ENCODE measurements around the gene EPOP. TPM values are rescaled to one million over a fixed set of nuclear protein-coding genes. Genes with fewer than 3 reads are reported as not detected.

The EPOP gene
- 2.1 TPM for total RNA-seq

DNA sequence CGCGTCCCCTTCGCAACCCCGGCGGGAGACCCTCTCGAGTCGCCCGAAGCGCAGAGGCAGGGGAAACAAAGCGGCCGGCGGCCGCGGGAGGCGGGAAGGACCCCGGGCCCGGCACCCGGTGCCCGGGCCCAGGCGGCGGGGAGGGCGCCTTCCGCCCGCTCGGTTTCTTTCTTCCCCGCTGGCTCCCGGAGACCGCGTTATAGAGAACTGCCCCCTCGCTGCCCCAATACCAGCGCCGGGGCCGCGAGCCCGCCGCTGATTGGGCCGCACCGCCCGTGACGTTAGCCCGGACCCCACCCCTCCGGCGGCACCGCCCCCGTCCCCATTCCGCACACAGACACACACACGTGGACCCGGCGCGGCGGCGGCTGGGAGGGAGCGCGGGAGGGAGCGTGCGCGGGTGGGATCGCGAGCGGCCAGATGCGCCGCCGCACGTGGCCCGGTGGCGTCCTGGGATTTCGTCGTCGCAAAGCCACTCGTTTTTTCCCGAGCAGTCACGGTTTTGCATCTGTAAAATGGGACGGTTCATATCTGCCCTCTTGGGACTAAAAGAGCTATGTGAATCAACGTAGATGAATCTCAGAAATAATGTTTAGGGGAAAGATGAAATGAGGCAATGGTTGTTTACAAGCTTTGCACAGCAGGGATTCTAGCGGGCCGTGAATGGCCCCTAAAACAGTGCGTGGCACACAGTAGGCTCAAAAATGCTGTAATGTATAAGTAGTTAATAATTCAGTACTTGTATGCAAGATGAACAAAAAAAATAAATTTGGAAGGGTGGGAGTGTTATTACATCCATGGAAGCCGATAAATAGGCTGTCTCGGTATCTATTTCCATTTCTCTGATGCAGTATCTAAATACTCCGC lies at the start of gene EPOP:
Gene EPOP, minus strand, starts transcription at position 209 of the 867 bp plus-strand sequence. CDS start 462 bp downstream, outside the sequence.
- intact Hi-C loops (cut with DNase I), result loop anchor here (5.0 kb wide), 2 partner anchors 57 to 72 kb away; partner anchors contain the start of genes CISD3 and PCGF2
- H3K9me3 ChIP-seq, result no peaks in the 10 kb centered on the region
- peaks cover 20% of the 10 kb centered on the region for H3K27me3 ChIP-seq
- peaks cover 10 to 18% of the 10 kb centered on the region in 2 donors for H3K4me1 ChIP-seq
- H3K36me3 ChIP-seq, result no peaks in the 10 kb centered on the region
- H3K4me3 ChIP-seq, result peak within 1 kb of the TSS; percentile 70
- H3K27ac ChIP-seq, result no peak within 1 kb of the TSS
- TF ChIP-seq, protein P1, sequence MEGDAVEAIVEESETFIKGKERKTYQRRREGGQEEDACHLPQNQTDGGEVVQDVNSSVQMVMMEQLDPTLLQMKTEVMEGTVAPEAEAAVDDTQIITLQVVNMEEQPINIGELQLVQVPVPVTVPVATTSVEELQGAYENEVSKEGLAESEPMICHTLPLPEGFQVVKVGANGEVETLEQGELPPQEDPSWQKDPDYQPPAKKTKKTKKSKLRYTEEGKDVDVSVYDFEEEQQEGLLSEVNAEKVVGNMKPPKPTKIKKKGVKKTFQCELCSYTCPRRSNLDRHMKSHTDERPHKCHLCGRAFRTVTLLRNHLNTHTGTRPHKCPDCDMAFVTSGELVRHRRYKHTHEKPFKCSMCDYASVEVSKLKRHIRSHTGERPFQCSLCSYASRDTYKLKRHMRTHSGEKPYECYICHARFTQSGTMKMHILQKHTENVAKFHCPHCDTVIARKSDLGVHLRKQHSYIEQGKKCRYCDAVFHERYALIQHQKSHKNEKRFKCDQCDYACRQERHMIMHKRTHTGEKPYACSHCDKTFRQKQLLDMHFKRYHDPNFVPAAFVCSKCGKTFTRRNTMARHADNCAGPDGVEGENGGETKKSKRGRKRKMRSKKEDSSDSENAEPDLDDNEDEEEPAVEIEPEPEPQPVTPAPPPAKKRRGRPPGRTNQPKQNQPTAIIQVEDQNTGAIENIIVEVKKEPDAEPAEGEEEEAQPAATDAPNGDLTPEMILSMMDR (IDR thresholded peaks at IDR 0.05), result no peak
- DNase-seq (ENCODE audit: low spot score in 2 of 2), result peak; percentile 65 to 91

DNA sequence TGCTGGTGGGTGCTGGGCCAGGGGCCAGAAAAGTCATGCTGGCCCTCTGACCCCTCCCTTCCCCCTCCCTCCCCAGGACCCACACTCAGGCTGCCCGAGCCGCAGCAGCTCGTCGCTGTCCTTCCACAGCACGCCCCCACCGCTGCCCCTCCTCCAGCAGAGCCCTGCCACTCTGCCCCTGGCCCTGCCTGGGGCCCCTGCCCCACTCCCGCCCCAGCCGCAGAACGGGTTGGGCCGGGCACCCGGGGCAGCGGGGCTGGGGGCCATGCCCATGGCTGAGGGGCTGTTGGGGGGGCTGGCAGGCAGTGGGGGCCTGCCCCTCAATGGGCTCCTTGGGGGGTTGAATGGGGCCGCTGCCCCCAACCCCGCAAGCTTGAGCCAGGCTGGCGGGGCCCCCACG lies 47.0 kb upstream of the EPOP start:
- H3K4me3 ChIP-seq, result no peak overlapping the region
- TF ChIP-seq, protein P1 (IDR thresholded peaks at IDR 0.05), result no peak
- H3K27ac ChIP-seq, result no peak overlapping the region
- no peak for DNase-seq (ENCODE audit: low spot score in 2 of 2)
- H3K36me3 ChIP-seq, result peaks cover 49 to 60% of the 10 kb centered on the region in 2 donors
- intact Hi-C loops (cut with DNase I), result no loop called here
- H3K9me3 ChIP-seq, result no peaks in the 10 kb centered on the region
- no peaks in the 10 kb centered on the region for H3K4me1 ChIP-seq
- no peaks in the 10 kb centered on the region for H3K27me3 ChIP-seq

DNA sequence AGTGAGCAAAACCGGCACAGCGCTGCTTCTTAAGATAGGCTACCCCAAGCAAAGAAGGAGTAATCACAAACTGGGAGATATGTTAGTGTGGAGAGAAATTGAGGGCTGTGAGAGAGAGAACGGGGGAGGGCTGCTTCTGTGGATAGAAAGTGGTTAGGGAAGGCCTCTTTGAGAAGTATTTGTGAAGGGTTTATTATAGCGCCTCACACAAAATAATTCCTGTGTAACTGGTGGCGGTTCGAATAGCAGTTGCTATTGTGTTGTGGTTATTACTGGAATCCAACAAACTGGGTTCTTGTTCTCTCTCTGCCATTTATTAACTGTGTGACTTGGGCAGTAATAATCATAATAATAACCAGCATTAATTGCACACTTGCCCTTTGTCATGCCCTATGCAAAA lies 46.2 kb upstream of the EPOP start:
- no peaks in the 10 kb centered on the region for H3K9me3 ChIP-seq

DNA sequence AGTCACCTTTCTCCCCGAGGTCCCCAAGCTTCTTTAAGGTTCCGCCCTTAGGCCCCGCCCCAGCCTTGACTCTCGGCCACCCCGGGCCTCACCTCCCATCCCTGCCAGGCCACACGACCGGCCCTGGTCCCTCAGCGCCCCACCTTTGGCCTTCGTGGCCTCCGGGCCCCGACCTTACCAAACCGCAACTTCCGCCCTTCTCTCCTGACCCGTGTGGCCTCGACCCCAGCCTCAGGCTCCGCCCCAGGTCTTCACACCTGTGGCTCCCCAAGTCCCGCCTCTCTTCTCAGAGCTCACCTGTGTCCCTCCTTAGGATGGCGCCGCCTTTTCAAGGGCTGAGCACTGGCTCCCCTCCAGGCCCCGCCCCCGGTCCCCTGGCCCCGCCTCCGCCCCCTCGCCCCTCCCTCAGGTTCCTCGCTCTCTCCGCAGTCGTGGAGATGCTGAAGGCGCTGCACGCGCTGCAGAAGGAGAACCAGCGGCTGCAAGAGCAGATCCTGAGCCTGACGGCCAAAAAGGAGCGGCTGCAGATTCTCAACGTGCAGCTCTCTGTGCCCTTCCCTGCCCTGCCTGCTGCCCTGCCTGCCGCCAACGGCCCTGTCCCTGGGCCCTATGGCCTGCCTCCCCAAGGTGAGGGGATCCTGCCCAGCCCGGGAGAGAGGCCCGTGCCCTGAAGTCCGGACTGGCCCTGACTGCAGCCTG lies 45.3 kb upstream of the EPOP start:
- no peak for DNase-seq (ENCODE audit: low spot score in 2 of 2)
- Histone ChIP-seq H3K9me3 (no peaks in the 10 kb centered on the region), H3K36me3 (peaks cover 66 to 75% of the 10 kb centered on the region in 2 donors), H3K27ac (no peak overlapping the region), H3K27me3 (no peaks in the 10 kb centered on the region), H3K4me3 (no peak overlapping the region), H3K4me1 (no peaks in the 10 kb centered on the region)
- intact Hi-C loops (cut with DNase I), result no loop called here
- TF ChIP-seq, protein P1 (IDR thresholded peaks at IDR 0.05), result no peak

More for the DNA sequence above, 46.2 kb upstream of the EPOP start:
- Histone ChIP-seq H3K4me1 (no peaks in the 10 kb centered on the region), H3K36me3 (peaks cover 58 to 68% of the 10 kb centered on the region in 2 donors), H3K27ac (no peak overlapping the region), H3K27me3 (no peaks in the 10 kb centered on the region), H3K4me3 (no peak overlapping the region)
- DNase-seq (ENCODE audit: low spot score in 2 of 2), result no peak
- TF ChIP-seq, protein P1 (IDR thresholded peaks at IDR 0.05), result no peak
- intact Hi-C loops (cut with DNase I), result no loop called here

DNA sequence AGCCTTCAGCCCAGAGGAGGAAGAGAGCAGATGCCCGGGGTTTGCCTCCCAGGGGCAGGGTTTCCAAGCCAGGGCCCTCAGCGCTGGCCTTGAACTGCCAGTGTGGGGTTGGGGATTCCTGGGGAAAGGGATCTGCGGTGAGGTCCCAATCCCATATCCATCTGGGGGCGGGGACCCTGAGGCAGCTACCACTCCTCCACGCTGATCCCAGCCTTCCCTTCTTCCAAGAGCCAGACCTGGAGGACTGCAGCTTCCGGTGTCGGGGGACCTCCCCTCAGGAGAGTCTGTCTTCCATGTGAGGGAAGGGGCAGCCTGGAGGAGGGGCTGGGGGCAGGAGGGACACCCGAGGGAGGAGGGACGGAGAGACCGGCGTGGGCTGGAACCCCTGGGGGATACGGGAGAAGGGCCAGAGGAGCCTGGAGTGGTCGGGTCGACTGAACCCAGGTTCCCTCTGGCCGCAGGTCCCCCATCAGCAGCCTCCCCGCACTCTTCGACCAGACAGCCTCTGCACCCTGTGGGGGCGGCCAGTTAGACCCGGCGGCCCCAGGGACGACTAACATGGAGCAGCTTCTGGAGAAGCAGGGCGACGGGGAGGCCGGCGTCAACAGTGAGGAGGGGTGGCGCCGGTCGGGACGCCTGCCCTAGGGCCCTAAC lies 44.7 kb upstream of the EPOP start:
- intact Hi-C loops (cut with DNase I), result no loop called here
- TF ChIP-seq, protein P1 (IDR thresholded peaks at IDR 0.05), result no peak
- H3K27me3 ChIP-seq, result no peaks in the 10 kb centered on the region
- peaks cover 69 to 78% of the 10 kb centered on the region in 2 donors for H3K36me3 ChIP-seq
- DNase-seq (ENCODE audit: low spot score in 2 of 2), result no peak
- no peak overlapping the region for H3K4me3 ChIP-seq
- no peaks in the 10 kb centered on the region for H3K4me1 ChIP-seq
- no peak overlapping the region for H3K27ac ChIP-seq
- H3K9me3 ChIP-seq, result no peaks in the 10 kb centered on the region

Data from ascending aorta (tissue), 2 donors.